H1 (cell line): ENCODE data around the gene KIAA1586. TPM values are rescaled to one million over a fixed set of nuclear protein-coding genes. Genes with fewer than 3 reads are reported as not detected.

Experiments used
- CTCF ChIA-PET: fragments of 300-600 bp; sonication (Branson Sonifier 250); formaldehyde crosslinking; loops from one replicate; lab custom pipeline; 2021; ENCODE audit not compliant: partially characterized antibody; lab: Charles Lee
- POLR2A ChIA-PET: fragments of 300-600 bp; sonication (Branson Sonifier 250); formaldehyde crosslinking; loops from one replicate; lab custom pipeline; 2021; ENCODE audit warnings: inconsistent platforms; ENCODE audit not compliant: partially characterized antibody; lab: Charles Lee
- DNase-seq, 2 experiments: peaks; one replicate each; pipeline versions ENCODE4 v3.0.0 to v3.0.0-alpha.2; 2010 to 2022; ENCODE audit warnings: low spot score in 2 of 2, low read depth in 1 of 2, mixed read lengths in 1 of 2
- FAIRE-seq: peaks from 2 replicates; lab custom pipeline; 2011; peaks lifted over from hg19 to GRCh38; lab: Jason Lieb, UNC
- H2AFZ ChIP-seq: 2 replicates; pipeline ENCODE4 v1.8.1; 2012; ENCODE audit warnings: low read length, inconsistent platforms
- H2AK5ac ChIP-seq: 2 replicates; pipeline ENCODE4 v1.6.1; 2013; ENCODE audit warnings: low read depth, low read length
- H2BK120ac ChIP-seq: replicated peaks from 2 replicates; pipeline ENCODE3; 2013; ENCODE audit warnings: low read depth, low read length, inconsistent platforms
- H2BK12ac ChIP-seq: 2 replicates; pipeline ENCODE4 v1.6.1; 2013; ENCODE audit warnings: low read depth, low read length
- H2BK15ac ChIP-seq: 2 replicates; pipeline ENCODE4 v1.6.1; 2013; ENCODE audit warnings: low read length
- H2BK20ac ChIP-seq: 2 replicates; pipeline ENCODE4 v1.6.1; 2013; ENCODE audit warnings: low read length
- H2BK5ac ChIP-seq: 2 replicates; pipeline ENCODE4 v1.6.1; 2013; ENCODE audit warnings: low read depth, low read length
- H3K14ac ChIP-seq: 2 replicates; pipeline ENCODE4 v1.6.1; 2013; ENCODE audit warnings: inconsistent platforms; ENCODE audit not compliant: insufficient read length
- H3K18ac ChIP-seq: 2 replicates; pipeline ENCODE4 v1.6.1; 2013; ENCODE audit warnings: low read length; ENCODE audit errors: extremely low read depth
- H3K23ac ChIP-seq: 2 replicates; pipeline ENCODE4 v1.6.1; 2013; ENCODE audit warnings: inconsistent platforms; ENCODE audit not compliant: insufficient read length
- H3K23me2 ChIP-seq: 2 replicates; pipeline ENCODE4 v1.6.1; 2013; ENCODE audit warnings: low read depth, low read length
- H3K27ac ChIP-seq: 2 replicates; pipeline ENCODE4 v1.6.1; 2011; ENCODE audit warnings: low read depth, low read length, inconsistent platforms
- H3K27me3 ChIP-seq, 4 experiments: replicated peaks in 1 of 4; 1 replicate in 1 of 4; 2 replicates in 3 of 4; pipeline versions ENCODE4 v1.6.1 to v1.8.1; 2011 to 2013; ENCODE audit warnings: low read length in 3 of 4, mild to moderate bottlenecking in 3 of 4, inconsistent platforms in 2 of 4, mixed read lengths in 2 of 4, moderate library complexity in 1 of 4; ENCODE audit not compliant: control insufficient read depth in 3 of 4, insufficient read depth in 3 of 4; ENCODE audit errors: extremely low read depth in 1 of 4
- H3K36me3 ChIP-seq, 4 experiments: 2 replicates each; pipeline versions ENCODE4 v1.6.1 to v1.8.1; 2011 to 2013; ENCODE audit warnings: mild to moderate bottlenecking in 4 of 4, low read length in 3 of 4, moderate library complexity in 2 of 4, control low read depth in 1 of 4, inconsistent platforms in 1 of 4; ENCODE audit not compliant: insufficient read depth in 4 of 4, control insufficient read depth in 2 of 4
- H3K4ac ChIP-seq: replicated peaks from 2 replicates; pipeline ENCODE3; 2013; ENCODE audit warnings: low read length, low read depth, mixed read lengths, inconsistent platforms; ENCODE audit not compliant: insufficient read length
- H3K4me1 ChIP-seq, 4 experiments: replicated peaks in 1 of 4; 1 replicate in 1 of 4; 2 replicates in 3 of 4; pipeline versions ENCODE4 v1.6.1 to v1.8.1; 2011 to 2013; ENCODE audit warnings: low read length in 3 of 4, inconsistent platforms in 2 of 4, mixed read lengths in 1 of 4; ENCODE audit not compliant: insufficient read depth in 4 of 4, control insufficient read depth in 3 of 4
- H3K4me2 ChIP-seq, 2 experiments: 2 replicates each; pipeline versions ENCODE4 v1.6.1 to v1.8.1; 2011 to 2013; ENCODE audit warnings: low read depth in 2 of 2, low read length in 2 of 2, control low read depth in 1 of 2, inconsistent platforms in 1 of 2, mild to moderate bottlenecking in 1 of 2; ENCODE audit not compliant: insufficient read depth in 1 of 2
- H3K4me3 ChIP-seq, 4 experiments: fragments of 200-600, 300-600 bp in 1 of 4; sonication (generic), shearing (Covaris generic), sonication (Bioruptor Twin) in 1 of 4; 2 replicates each; pipeline versions ENCODE4 v1.5.1 to v1.8.1; 2011 to 2016; ENCODE audit warnings: low read length in 4 of 4, low read depth in 3 of 4, control low read depth in 2 of 4, inconsistent platforms in 2 of 4, mild to moderate bottlenecking in 2 of 4, mixed read lengths in 1 of 4, moderate library complexity in 1 of 4; ENCODE audit not compliant: insufficient read depth in 2 of 4; ENCODE audit errors: extremely low read depth in 1 of 4
- H3K56ac ChIP-seq: replicated peaks from 2 replicates; pipeline ENCODE3; 2013; ENCODE audit warnings: low read depth, mild to moderate bottlenecking, mixed read lengths, low read length, inconsistent platforms; ENCODE audit not compliant: insufficient read length
- H3K79me1 ChIP-seq: 2 replicates; pipeline ENCODE4 v1.6.1; 2013; ENCODE audit warnings: low read depth, low read length, control low read depth
- H3K79me2 ChIP-seq, 2 experiments: 2 replicates each; pipeline versions ENCODE4 v1.6.1 to v1.8.1; 2012 to 2013; ENCODE audit warnings: low read length in 2 of 2, mild to moderate bottlenecking in 2 of 2, inconsistent platforms in 1 of 2; ENCODE audit not compliant: insufficient read depth in 2 of 2, control insufficient read depth in 1 of 2
- H3K9ac ChIP-seq, 4 experiments: replicated peaks in 1 of 4; 1 replicate in 1 of 4; 2 replicates in 3 of 4; pipeline versions ENCODE4 v1.6.1 to v1.8.1; 2011 to 2013; ENCODE audit warnings: low read depth in 3 of 4, low read length in 3 of 4, control low read depth in 2 of 4, mild to moderate bottlenecking in 2 of 4, moderate library complexity in 2 of 4, inconsistent platforms in 1 of 4; ENCODE audit errors: extremely low read depth in 1 of 4
- H3K9me3 ChIP-seq, 2 experiments: 2 replicates each; pipeline versions ENCODE4 v1.6.1 to v1.8.1; 2012 to 2013; ENCODE audit warnings: mild to moderate bottlenecking in 2 of 2, moderate library complexity in 2 of 2, control low read depth in 1 of 2, inconsistent platforms in 1 of 2, low read depth in 1 of 2, low read length in 1 of 2, mixed read lengths in 1 of 2; ENCODE audit not compliant: insufficient read depth in 2 of 2
- H4K20me1 ChIP-seq, 2 experiments: replicated peaks in 1 of 2; 2 replicates each; pipeline versions ENCODE3 to v1.8.1; 2011 to 2013; ENCODE audit warnings: inconsistent platforms in 2 of 2, low read length in 2 of 2, mild to moderate bottlenecking in 1 of 2; ENCODE audit not compliant: insufficient read depth in 2 of 2, control insufficient read depth in 1 of 2
- H4K5ac ChIP-seq: 2 replicates; pipeline ENCODE4 v1.6.1; 2013; ENCODE audit warnings: low read length, low read depth, mixed read lengths, inconsistent platforms; ENCODE audit not compliant: insufficient read length
- H4K8ac ChIP-seq: 2 replicates; pipeline ENCODE4 v1.8.0; 2013; ENCODE audit warnings: mild to moderate bottlenecking, moderate library complexity, low read length, inconsistent platforms; ENCODE audit not compliant: insufficient read depth; ENCODE audit errors: extremely low read depth
- H4K91ac ChIP-seq: replicated peaks from 2 replicates; pipeline ENCODE3; 2013; ENCODE audit warnings: low read length, mixed read lengths, inconsistent platforms; ENCODE audit not compliant: insufficient read length
- CBX5 ChIP-seq: fragments of 300-800, 300-1000 bp; sonication (generic); IDR thresholded peaks from 2 replicates; pipeline ENCODE4 v1.7.1; 2016; ENCODE audit warnings: antibody characterized with exemption, low read length, low read depth
- WGBS, 2 experiments: shearing (Covaris generic) in 1 of 2; methylation state at CpG; one replicate each; pipeline versions ENCODE4 v1.1.6 to v1.1.7; 2013 to 2015; ENCODE audit warnings: low lambda C conversion rate in 2 of 2, mixed read lengths in 2 of 2, inconsistent platforms in 1 of 2, low coverage in 1 of 2, missing lambda C conversion rate in 1 of 2; ENCODE audit not compliant: insufficient replicate concordance in 2 of 2, insufficient coverage in 1 of 2, insufficient read length in 1 of 2; ENCODE audit errors: extremely low coverage in 1 of 2, missing lambda C conversion rate in 1 of 2; 5-methylcytosine and 5-hydroxymethylcytosine counted together
- polyA plus RNA-seq, 7 experiments: library from polyadenylated mRNA; depleted of rRNA in 3 of 7; stranded (reverse) in 5 of 7; unstranded in 2 of 7; fragments of >200 nt in 5 of 7; fragments of 200-250 nt in 2 of 7; gene quantifications; 1 replicate in 5 of 7; 2 replicates in 1 of 7; 4 replicates in 1 of 7; pipeline versions ENCODE4 v1.2.1 to v1.2.3, GENCODE V29; 2011 to 2013; ENCODE audit warnings: missing spikeins in 2 of 7, mixed read lengths in 2 of 7
- total RNA-seq: library from RNA; stranded (reverse); fragmentation: NEBNext Ultra II Directional; extraction: Animal tissue kit (Norgen Biotek cat#: 25700); gene quantifications from 2 replicates; pipeline ENCODE4 v1.2.1, GENCODE V29; 2021

Gene KIAA1586
- total and polyA plus RNA-seq, 2 of the 8 experiments (the other 6 are each of a cell fraction or from before 2014, with no cell fraction given), result 2.1 to 24.4 TPM

DNA sequence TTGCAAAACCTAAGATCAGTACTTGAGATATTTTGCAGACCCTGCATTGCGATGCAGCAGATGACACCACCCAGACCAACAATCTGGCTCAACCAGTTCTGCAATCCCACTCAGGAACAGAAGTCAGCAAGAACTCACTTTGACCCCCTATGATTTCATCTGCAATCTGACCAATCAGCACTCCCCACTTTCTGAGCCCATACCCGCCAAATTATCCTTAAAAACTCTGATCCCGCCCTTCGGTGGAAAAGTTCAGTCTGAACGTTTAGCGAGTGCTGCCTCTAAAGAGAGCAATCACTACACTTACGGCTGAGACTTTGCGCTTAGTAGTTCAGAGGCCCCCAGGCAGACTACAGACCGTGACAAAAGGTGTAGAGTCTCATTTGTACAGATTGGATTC is 17.3 kb upstream of the KIAA1586 start:
- Histone ChIP-seq H2BK12ac (no peak overlapping the region), H3K9me3 (no peaks in the 10 kb centered on the region), H3K23ac (no peak overlapping the region), H2BK120ac (no peak overlapping the region), H3K56ac (no peak overlapping the region), H2AK5ac (no peak overlapping the region), H4K5ac (no peak overlapping the region), H2BK20ac (no peak overlapping the region), H3K79me1 (no peaks in the 10 kb centered on the region), H4K20me1 (no peaks in the 10 kb centered on the region), H3K4me3 (no peak overlapping the region), H3K27me3 (no peaks in the 10 kb centered on the region; a peak in 1 of 7 replicates), H2BK5ac (no peak overlapping the region), H3K9ac (no peak overlapping the region), H2AFZ (no peak overlapping the region), H2BK15ac (no peak overlapping the region), H3K27ac (no peak overlapping the region), H3K18ac (0 out of 2 replicates have a peak overlapping the region, but pooled peaks have one; percentile 15), H3K4me2 (no peak overlapping the region; a peak in 1 of 4 replicates), H3K4me1 (peaks cover 4 to 14% (median 7%) of the 10 kb centered on the region in 4 experiments; a peak in 6 of 7 replicates), H4K8ac (no peak overlapping the region), H4K91ac (no peak overlapping the region), H3K23me2 (no peaks in the 10 kb centered on the region)
- ChIA-PET POLR2A (no interaction called here), CTCF (interaction anchor here (2.9 kb wide), 1 partner anchor 9 kb away, joined by 16 read pairs; no protein-coding TSS in a partner anchor)
- DNase-seq (no peak), FAIRE-seq (no peak)
- 86% methylated on average over 9 of the region's 9 CpGs; no CpG with 5 or more reads in 1 of the 2 experiments for WGBS, 2 experiments
- TF ChIP-seq CBX5, result no peak
- TF ChIP-seq, all 59 proteins: peak for 0
- H3K79me2 ChIP-seq, result no peaks in the 10 kb centered on the region
- H3K4ac ChIP-seq, result no peak overlapping the region
- no peak overlapping the region for H3K14ac ChIP-seq
- no peaks in the 10 kb centered on the region for H3K36me3 ChIP-seq
